ENCODE measurements around the gene GADD45G.

- no peak for TF ChIP-seq CTCF (conservative IDR thresholded peaks at IDR 0.05; ENCODE audit: low read depth, low read length)
- TF ChIP-seq EZH2 (IDR thresholded peaks at IDR 0.05; ENCODE audit: borderline replicate concordance, low read depth, low read length, poor library complexity, severe bottlenecking) = no peak
Observed at GRCh38 chr9:89648247-89649000, 43.6 kb downstream of the GADD45G start.

Measured in A673 (cell line).